ENCODE data around the gene CCDC88B. TPM values are rescaled to one million over a fixed set of nuclear protein-coding genes. Genes with fewer than 3 reads are reported as not detected.

Gene CCDC88B
- total RNA-seq, 4 donors from 2014 or later = 31.7 to 99.0 (median 43.9) TPM

DNA sequence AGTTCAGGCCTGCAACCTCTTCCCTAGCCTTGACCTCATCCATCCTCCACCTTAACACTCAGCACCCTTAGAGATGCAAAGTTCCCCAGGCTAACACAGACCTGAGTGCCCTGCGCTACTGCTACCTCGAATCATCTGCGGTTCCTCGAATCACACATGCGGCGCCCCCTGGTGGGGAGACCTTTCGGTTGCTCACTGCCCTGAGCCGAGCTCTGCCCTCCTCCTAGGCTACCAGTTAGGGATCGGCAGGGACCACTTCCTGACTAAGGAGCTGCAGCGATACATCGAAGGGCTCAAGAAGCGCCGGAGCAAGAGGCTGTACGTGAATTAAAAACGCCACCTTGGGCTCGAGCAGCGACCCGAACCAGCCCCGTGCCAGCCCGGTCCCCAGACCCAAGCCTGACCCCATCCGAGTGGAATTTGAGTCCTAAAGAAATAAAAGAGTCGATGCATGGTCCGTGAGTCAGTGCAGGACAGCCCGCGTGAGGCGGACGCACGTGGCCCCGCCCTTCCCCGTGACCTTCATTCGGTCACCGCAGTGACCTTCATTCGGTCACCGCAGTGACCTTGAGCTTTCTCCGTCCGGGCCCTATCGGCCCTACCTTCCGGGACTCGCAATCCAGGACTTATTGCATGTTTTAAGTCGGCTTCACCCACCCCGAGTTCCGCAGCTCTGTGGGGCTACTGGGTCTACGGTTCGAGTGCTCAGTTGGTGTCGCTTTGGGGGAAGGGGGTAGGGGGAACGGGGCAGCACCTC is 35.5 kb upstream of the CCDC88B start:
- H3K4me3 ChIP-seq = peak overlapping the region; percentile 65 to 96 (median 86)
- no peaks in the 10 kb centered on the region for H3K9me3 ChIP-seq
- H3K36me3 ChIP-seq = peaks cover 0 to 13% (median 0%) of the 10 kb centered on the region in 3 donors
- TF ChIP-seq, protein P1, sequence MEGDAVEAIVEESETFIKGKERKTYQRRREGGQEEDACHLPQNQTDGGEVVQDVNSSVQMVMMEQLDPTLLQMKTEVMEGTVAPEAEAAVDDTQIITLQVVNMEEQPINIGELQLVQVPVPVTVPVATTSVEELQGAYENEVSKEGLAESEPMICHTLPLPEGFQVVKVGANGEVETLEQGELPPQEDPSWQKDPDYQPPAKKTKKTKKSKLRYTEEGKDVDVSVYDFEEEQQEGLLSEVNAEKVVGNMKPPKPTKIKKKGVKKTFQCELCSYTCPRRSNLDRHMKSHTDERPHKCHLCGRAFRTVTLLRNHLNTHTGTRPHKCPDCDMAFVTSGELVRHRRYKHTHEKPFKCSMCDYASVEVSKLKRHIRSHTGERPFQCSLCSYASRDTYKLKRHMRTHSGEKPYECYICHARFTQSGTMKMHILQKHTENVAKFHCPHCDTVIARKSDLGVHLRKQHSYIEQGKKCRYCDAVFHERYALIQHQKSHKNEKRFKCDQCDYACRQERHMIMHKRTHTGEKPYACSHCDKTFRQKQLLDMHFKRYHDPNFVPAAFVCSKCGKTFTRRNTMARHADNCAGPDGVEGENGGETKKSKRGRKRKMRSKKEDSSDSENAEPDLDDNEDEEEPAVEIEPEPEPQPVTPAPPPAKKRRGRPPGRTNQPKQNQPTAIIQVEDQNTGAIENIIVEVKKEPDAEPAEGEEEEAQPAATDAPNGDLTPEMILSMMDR (IDR thresholded peaks at IDR 0.05) = peak; percentile 88 to 98 (median 94)
- TF ChIP-seq POLR2A (IDR thresholded peaks at IDR 0.05) = peak; percentile 27 to 44
- H3K4me1 ChIP-seq = peaks cover 3 to 45% (median 29%) of the 10 kb centered on the region in 4 donors
- DNase-seq = peak; percentile 96 to 98 (median 96)
- peak overlapping the region; percentile 89 to 98 (median 96) for H3K27ac ChIP-seq
- H3K27me3 ChIP-seq = peaks cover 0 to 8% of the 10 kb centered on the region in 2 donors

DNA sequence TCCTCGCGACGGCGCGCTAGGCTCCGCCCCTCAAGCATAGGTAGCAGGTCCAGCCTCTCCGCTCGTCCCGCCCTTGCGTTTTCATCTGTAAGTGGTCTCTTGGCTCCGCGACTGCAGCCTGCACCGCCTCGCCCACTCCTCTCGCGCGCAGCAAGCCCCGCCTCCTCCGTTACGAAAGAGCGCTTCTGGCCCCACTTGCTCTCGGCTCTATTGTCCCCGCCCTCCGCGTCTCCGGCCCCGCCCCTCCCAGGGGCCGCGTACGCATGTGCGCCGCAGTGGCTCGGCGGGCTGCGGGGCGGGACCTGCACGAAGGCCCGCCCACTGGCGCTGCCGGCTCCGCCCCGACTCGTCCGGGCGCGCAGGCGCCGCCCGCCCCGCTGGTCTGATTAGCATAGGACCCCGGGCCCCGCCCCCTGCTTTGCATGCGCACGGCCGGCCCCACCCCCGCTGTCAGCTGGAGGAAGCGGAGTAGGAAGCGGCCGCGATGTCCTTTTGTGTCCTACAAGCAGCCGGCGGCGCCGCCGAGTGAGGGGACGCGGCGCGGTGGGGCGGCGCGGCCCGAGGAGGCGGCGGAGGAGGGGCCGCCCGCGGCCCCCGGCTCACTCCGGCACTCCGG is 34.8 kb upstream of the CCDC88B start, which contains the start of gene ESRRA:
ESRRA (plus strand) TSS at position 450 of the 616 bp plus-strand sequence. CDS start 1,656 bp downstream, outside the sequence.
- H3K27ac ChIP-seq = peak within 1 kb of the TSS; percentile 89 to 100 (median 96)
- H3K27me3 ChIP-seq = peaks cover 0 to 1% of the 10 kb centered on the region in 2 donors
- peak; percentile 68 to 86 for TF ChIP-seq POLR2A (IDR thresholded peaks at IDR 0.05)
- TF ChIP-seq, protein P1 (IDR thresholded peaks at IDR 0.05) = no peak
- H3K36me3 ChIP-seq = peaks cover 0 to 13% (median 0%) of the 10 kb centered on the region in 3 donors
- H3K4me1 ChIP-seq = peaks cover 3 to 42% (median 22%) of the 10 kb centered on the region in 4 donors
- H3K4me3 ChIP-seq = peak within 1 kb of the TSS; percentile 82 to 97 (median 92)
- peak; percentile 100 for DNase-seq
- H3K9me3 ChIP-seq = no peaks in the 10 kb centered on the region

DNA sequence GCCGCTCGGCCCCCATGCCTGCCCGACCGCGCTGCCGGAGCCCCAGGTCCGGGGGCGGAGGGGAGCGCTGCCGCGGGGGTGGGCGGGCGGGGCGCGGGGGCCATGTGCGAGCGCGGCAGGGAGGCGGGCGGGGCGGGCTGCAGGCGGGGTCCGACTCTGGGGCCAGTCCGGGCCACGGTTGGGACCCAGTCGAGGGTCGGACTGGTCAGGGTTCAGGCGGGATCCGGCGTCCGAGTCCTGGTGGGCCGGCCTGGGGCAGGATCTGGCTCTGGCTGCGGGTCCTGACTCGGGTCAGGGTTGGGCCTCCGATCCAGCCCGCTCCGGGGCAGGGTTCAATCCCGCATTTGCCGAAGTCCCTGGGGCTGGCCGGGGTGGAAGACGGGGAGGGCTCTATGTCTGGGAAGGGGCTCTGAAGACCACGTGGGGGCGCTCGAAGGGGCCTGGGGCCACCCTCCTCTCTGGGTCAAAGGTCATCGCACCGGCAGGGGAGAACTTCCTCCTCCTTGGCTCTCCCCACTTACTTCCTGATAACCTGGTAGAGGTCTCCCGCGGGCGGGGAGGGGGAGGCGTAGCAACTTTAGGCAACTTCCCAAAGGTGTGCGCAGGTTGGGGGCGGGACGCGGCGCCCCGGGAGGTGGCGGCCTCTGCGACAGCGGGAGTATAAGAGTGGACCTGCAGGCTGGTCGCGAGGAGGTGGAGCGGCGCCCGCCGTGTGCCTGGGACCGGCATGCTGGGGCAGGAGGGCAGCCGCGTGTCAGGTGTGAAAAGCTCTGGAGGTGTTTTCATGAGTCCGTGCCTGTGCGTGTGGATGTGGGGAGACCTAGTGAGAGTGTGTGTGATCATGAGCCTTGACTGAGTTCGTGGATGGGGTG is 34.1 kb upstream of the CCDC88B start:
- TF ChIP-seq, protein P1 (IDR thresholded peaks at IDR 0.05) = peak in 3 of 6 experiments; percentile 1 to 25 (median 14)
- TF ChIP-seq POLR2A (IDR thresholded peaks at IDR 0.05) = peak; percentile 71 to 74
- Histone ChIP-seq H3K4me3 (peak overlapping the region; percentile 82 to 97 (median 92)), H3K27ac (peak overlapping the region; percentile 85 to 100 (median 96)), H3K4me1 (peaks cover 3 to 34% (median 15%) of the 10 kb centered on the region in 4 donors), H3K27me3 (no peaks in the 10 kb centered on the region), H3K9me3 (no peaks in the 10 kb centered on the region), H3K36me3 (peaks cover 0 to 13% (median 0%) of the 10 kb centered on the region in 3 donors)
- DNase-seq = peak; percentile 82 to 94 (median 87)

DNA sequence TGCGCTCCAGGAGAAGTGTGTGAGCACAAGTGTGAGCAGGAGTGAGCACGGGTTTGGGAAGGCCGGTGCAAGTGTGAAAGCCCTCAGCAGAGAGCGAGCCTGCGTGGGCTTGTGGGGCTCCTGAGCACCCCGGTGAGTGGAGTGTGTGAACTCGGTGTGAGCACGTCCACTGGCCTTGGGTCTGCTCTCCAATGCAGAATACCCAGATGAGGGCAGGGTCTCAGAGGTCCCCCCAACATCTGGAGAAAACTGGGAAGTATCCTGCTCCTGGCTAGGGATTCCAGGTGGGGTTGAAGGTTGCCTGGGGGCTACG is 33.5 kb upstream of the CCDC88B start:
- H3K9me3 ChIP-seq = no peaks in the 10 kb centered on the region
- DNase-seq = no peak
- peak in 1 of 2 donors; percentile 1 for TF ChIP-seq POLR2A (IDR thresholded peaks at IDR 0.05)
- TF ChIP-seq, protein P1 (IDR thresholded peaks at IDR 0.05) = no peak
- H3K4me1 ChIP-seq = peaks cover 3 to 34% (median 13%) of the 10 kb centered on the region in 4 donors
- H3K36me3 ChIP-seq = peaks cover 0 to 13% (median 0%) of the 10 kb centered on the region in 3 donors
- peak overlapping the region; percentile 85 to 100 (median 96) for H3K27ac ChIP-seq
- peak overlapping the region; percentile 82 to 97 (median 92) for H3K4me3 ChIP-seq
- no peaks in the 10 kb centered on the region for H3K27me3 ChIP-seq
